Liver (tissue), 9 donors: ENCODE data around the gene SARM1. TPM values are rescaled to one million over a fixed set of nuclear protein-coding genes. Genes with fewer than 3 reads are reported as not detected.
A peak's percentile ranks its signal among the peaks of the same experiment; 100 is the strongest.

Experiments used
- DNase-seq: peaks from one replicate; pipeline ENCODE4 v3.0.0-alpha.2; 2017; ENCODE audit warnings: low spot score
- H3K27ac ChIP-seq, 2 donors: one replicate each; pipeline ENCODE4 v1.7.0; 2013; ENCODE audit warnings: inconsistent platforms in 2 of 2, low read length in 2 of 2, control low read depth in 1 of 2, low read depth in 1 of 2, mild to moderate bottlenecking in 1 of 2
- H3K27me3 ChIP-seq, 4 donors: one replicate each; pipeline versions ENCODE4 v1.6.1 to v1.7.0; 2013; ENCODE audit warnings: low read length in 3 of 4, inconsistent platforms in 1 of 4, mild to moderate bottlenecking in 1 of 4, moderate library complexity in 1 of 4; ENCODE audit not compliant: control insufficient read depth in 4 of 4, insufficient read depth in 4 of 4
- H3K36me3 ChIP-seq, 4 donors: one replicate each; pipeline versions ENCODE4 v1.6.1 to v1.7.0; 2013; ENCODE audit warnings: low read length in 3 of 4, mild to moderate bottlenecking in 3 of 4, low read depth in 1 of 4, moderate library complexity in 1 of 4; ENCODE audit not compliant: control insufficient read depth in 4 of 4, insufficient read depth in 3 of 4
- H3K4me1 ChIP-seq, 4 donors: one replicate each; pipeline versions ENCODE4 v1.6.1 to v1.7.0; 2013; ENCODE audit warnings: low read length in 3 of 4, mild to moderate bottlenecking in 3 of 4, moderate library complexity in 1 of 4; ENCODE audit not compliant: control insufficient read depth in 4 of 4, insufficient read depth in 4 of 4
- H3K4me3 ChIP-seq, 3 donors: one replicate each; pipeline versions ENCODE4 v1.6.1 to v1.7.0; 2013; ENCODE audit warnings: low read length in 3 of 3, control low read depth in 1 of 3, low read depth in 1 of 3, mild to moderate bottlenecking in 1 of 3
- H3K9ac ChIP-seq, 2 donors: one replicate each; pipeline ENCODE4 v1.7.0; 2013; ENCODE audit warnings: low read length in 2 of 2, mild to moderate bottlenecking in 2 of 2, moderate library complexity in 2 of 2, control low read depth in 1 of 2, low read depth in 1 of 2
- H3K9me3 ChIP-seq, 4 donors: one replicate each; pipeline versions ENCODE4 v1.6.1 to v1.7.0; 2013; ENCODE audit warnings: low read length in 3 of 4; ENCODE audit not compliant: control insufficient read depth in 4 of 4
- CTCF ChIP-seq: fragments of 150-350 bp; IDR thresholded peaks from 2 replicates; pipeline ENCODE4 v1.5.1; 2017; ENCODE audit warnings: improper control_type of control experiment, low read depth, low read length; ENCODE audit not compliant: missing input control
- FOXA1 ChIP-seq: IDR thresholded peaks from 2 replicates; pipeline ENCODE4 v1.6.1; 2016; ENCODE audit warnings: antibody characterized with exemption
- FOXA2 ChIP-seq: IDR thresholded peaks from 2 replicates; pipeline ENCODE4 v1.6.1; 2016; ENCODE audit warnings: antibody characterized with exemption
- GABPA ChIP-seq, 2 donors: IDR thresholded peaks in 1 of 2; conservative IDR thresholded peaks in 1 of 2; 2 replicates each; pipeline ENCODE4 v1.6.1; 2016; ENCODE audit warnings: antibody characterized with exemption in 2 of 2, mild to moderate bottlenecking in 1 of 2, moderate library complexity in 1 of 2
- HNF4A ChIP-seq, 2 donors: conservative IDR thresholded peaks; 2 replicates each; pipeline ENCODE4 v1.6.1; 2016; ENCODE audit warnings: antibody characterized with exemption in 2 of 2, mild to moderate bottlenecking in 2 of 2
- HNF4G ChIP-seq: IDR thresholded peaks from 2 replicates; pipeline ENCODE4 v1.6.1; 2016; ENCODE audit warnings: antibody characterized with exemption
- JUND ChIP-seq, 2 donors: IDR thresholded peaks; 2 replicates each; pipeline ENCODE4 v1.6.1; 2016; ENCODE audit warnings: antibody characterized with exemption in 2 of 2
- MAX ChIP-seq: IDR thresholded peaks from 2 replicates; pipeline ENCODE4 v1.6.1; 2016; ENCODE audit warnings: antibody characterized with exemption
- NR2F2 ChIP-seq: IDR thresholded peaks from 2 replicates; pipeline ENCODE4 v1.6.1; 2016; ENCODE audit warnings: antibody characterized with exemption
- RAD21 ChIP-seq, 2 donors: IDR thresholded peaks; 2 replicates each; pipeline ENCODE4 v1.6.1; 2016; ENCODE audit warnings: antibody characterized with exemption in 2 of 2, mild to moderate bottlenecking in 2 of 2
- SP1 ChIP-seq: IDR thresholded peaks from 2 replicates; pipeline ENCODE4 v1.6.1; 2018; ENCODE audit warnings: antibody characterized with exemption, mild to moderate bottlenecking
- TAF1 ChIP-seq: conservative IDR thresholded peaks from 2 replicates; pipeline ENCODE4 v1.6.1; 2016; ENCODE audit warnings: antibody characterized with exemption, mild to moderate bottlenecking
- YY1 ChIP-seq: IDR thresholded peaks from 2 replicates; pipeline ENCODE4 v1.6.1; 2016; ENCODE audit warnings: antibody characterized with exemption, mild to moderate bottlenecking
- ZBTB33 ChIP-seq: IDR thresholded peaks from 2 replicates; pipeline ENCODE4 v1.6.1; 2016; ENCODE audit warnings: antibody characterized with exemption
- WGBS: extraction: QIAGEN DNeasy Blood & Tissue Kit; methylation state at CpG from one replicate; pipeline ENCODE4 v1.1.7; 2013; 5-methylcytosine and 5-hydroxymethylcytosine counted together
- polyA plus RNA-seq, 2 donors: library from polyadenylated mRNA; stranded (reverse) in 1 of 2; unstranded in 1 of 2; fragments of 200-250 nt in 1 of 2; fragments of >200 nt in 1 of 2; fragmentation: Nextera tagmentation in 1 of 2; extraction: Ambion mirVana in 1 of 2; gene quantifications; one replicate each; pipeline versions ENCODE4 v1.2.1 to v1.2.3, GENCODE V29; 2013 to 2015
- total RNA-seq, 2 donors: library from RNA; depleted of rRNA; stranded (reverse); fragments of >200 nt; gene quantifications; one replicate each; pipeline ENCODE4 v1.2.3, GENCODE V29; 2014
- TF ChIP-seq, protein P1 (sequence below): IDR thresholded peaks from 2 replicates; pipeline ENCODE4 v1.6.1; 2016; ENCODE audit warnings: antibody characterized with exemption, mild to moderate bottlenecking
- TF ChIP-seq, protein P2 (sequence below): IDR thresholded peaks from 2 replicates; pipeline ENCODE4 v1.6.1; 2016; ENCODE audit warnings: antibody characterized with exemption
- donor health status: healthy.
- donor health status: healthy.
- donor health status: healthy.
- donor health status: healthy.
- donor health status: healthy.

The SARM1 gene
- total and polyA plus RNA-seq, 4 donors = 2.4 to 5.4 (median 5.1) TPM

- Histone ChIP-seq H3K9ac (no peak overlapping the region), H3K4me3 (peak overlapping the region in 2 of 3 donors; percentile 60 to 72), H3K27ac (no peak overlapping the region), H3K36me3 (peaks cover 0 to 10% (median 3%) of the 10 kb centered on the region in 4 donors), H3K4me1 (peaks cover 0 to 21% (median 11%) of the 10 kb centered on the region in 4 donors), H3K9me3 (no peaks in the 10 kb centered on the region), H3K27me3 (no peaks in the 10 kb centered on the region)
- no peak for DNase-seq
- 39% methylated on average over 29 of the region's 29 CpGs for WGBS
- TF ChIP-seq YY1 (no peak), JUND (IDR thresholded peaks at IDR 0.05) (no peak), CTCF (no peak), NR2F2 (no peak), MAX (no peak), FOXA1 (no peak), HNF4A (conservative IDR thresholded peaks at IDR 0.05) (no peak)
- TF ChIP-seq, protein P1, sequence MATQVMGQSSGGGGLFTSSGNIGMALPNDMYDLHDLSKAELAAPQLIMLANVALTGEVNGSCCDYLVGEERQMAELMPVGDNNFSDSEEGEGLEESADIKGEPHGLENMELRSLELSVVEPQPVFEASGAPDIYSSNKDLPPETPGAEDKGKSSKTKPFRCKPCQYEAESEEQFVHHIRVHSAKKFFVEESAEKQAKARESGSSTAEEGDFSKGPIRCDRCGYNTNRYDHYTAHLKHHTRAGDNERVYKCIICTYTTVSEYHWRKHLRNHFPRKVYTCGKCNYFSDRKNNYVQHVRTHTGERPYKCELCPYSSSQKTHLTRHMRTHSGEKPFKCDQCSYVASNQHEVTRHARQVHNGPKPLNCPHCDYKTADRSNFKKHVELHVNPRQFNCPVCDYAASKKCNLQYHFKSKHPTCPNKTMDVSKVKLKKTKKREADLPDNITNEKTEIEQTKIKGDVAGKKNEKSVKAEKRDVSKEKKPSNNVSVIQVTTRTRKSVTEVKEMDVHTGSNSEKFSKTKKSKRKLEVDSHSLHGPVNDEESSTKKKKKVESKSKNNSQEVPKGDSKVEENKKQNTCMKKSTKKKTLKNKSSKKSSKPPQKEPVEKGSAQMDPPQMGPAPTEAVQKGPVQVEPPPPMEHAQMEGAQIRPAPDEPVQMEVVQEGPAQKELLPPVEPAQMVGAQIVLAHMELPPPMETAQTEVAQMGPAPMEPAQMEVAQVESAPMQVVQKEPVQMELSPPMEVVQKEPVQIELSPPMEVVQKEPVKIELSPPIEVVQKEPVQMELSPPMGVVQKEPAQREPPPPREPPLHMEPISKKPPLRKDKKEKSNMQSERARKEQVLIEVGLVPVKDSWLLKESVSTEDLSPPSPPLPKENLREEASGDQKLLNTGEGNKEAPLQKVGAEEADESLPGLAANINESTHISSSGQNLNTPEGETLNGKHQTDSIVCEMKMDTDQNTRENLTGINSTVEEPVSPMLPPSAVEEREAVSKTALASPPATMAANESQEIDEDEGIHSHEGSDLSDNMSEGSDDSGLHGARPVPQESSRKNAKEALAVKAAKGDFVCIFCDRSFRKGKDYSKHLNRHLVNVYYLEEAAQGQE = no peak
Measured at GRCh38 chr17:28385037-28385400, 13.5 kb downstream of the SARM1 start.

GRCh38 chr17:28385406-28385805 lies 13.9 kb downstream of the SARM1 start:
- Histone ChIP-seq H3K9me3 (no peaks in the 10 kb centered on the region), H3K36me3 (peaks cover 0 to 12% (median 3%) of the 10 kb centered on the region in 4 donors), H3K4me3 (peak overlapping the region in 1 of 3 donors; percentile 60), H3K4me1 (peaks cover 0 to 17% (median 10%) of the 10 kb centered on the region in 4 donors), H3K27ac (no peak overlapping the region), H3K27me3 (no peaks in the 10 kb centered on the region), H3K9ac (no peak overlapping the region)
- DNase-seq = no peak
- WGBS = 86% methylated on average over 8 of the region's 8 CpGs
- TF ChIP-seq, protein P2, sequence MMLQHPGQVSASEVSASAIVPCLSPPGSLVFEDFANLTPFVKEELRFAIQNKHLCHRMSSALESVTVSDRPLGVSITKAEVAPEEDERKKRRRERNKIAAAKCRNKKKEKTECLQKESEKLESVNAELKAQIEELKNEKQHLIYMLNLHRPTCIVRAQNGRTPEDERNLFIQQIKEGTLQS = no peak
- TF ChIP-seq YY1 (no peak), GABPA (IDR thresholded peaks at IDR 0.05 in 1 of 2, conservative IDR thresholded peaks at IDR 0.05 in 1 of 2) (no peak), MAX (no peak), HNF4G (no peak), FOXA2 (no peak), TAF1 (no peak), SP1 (no peak), FOXA1 (no peak), ZBTB33 (no peak), HNF4A (conservative IDR thresholded peaks at IDR 0.05) (no peak), RAD21 (IDR thresholded peaks at IDR 0.05) (no peak)
